Neural cell (in vitro differentiated cells): ENCODE data around the gene KLKB1. TPM values are rescaled to one million over a fixed set of nuclear protein-coding genes. Genes with fewer than 3 reads are reported as not detected.

Experiments used
- H2AFZ ChIP-seq: fragments of 200-600, 300-800 bp; sonication (generic), shearing (Covaris generic); 2 replicates; pipeline ENCODE4 v1.6.0; 2014; ENCODE audit warnings: low read depth, mild to moderate bottlenecking, antibody characterized with exemption, low read length, moderate library complexity
- H3F3A ChIP-seq: fragments of 200-600 bp; shearing (Covaris generic); 2 replicates; pipeline ENCODE4 v1.6.1; 2016; ENCODE audit warnings: mild to moderate bottlenecking, moderate library complexity, mixed read lengths, antibody characterized with exemption, low read length; ENCODE audit not compliant: insufficient read depth, poor library complexity, severe bottlenecking
- H3K27ac ChIP-seq: fragments of 200-600, 300-800 bp; sonication (generic), shearing (Covaris generic); 2 replicates; pipeline ENCODE4 v1.5.1; 2014; ENCODE audit warnings: mild to moderate bottlenecking, low read length, moderate library complexity
- H3K27me3 ChIP-seq: fragments of 300-800, 200-600 bp; sonication (generic), shearing (Covaris generic); 2 replicates; pipeline ENCODE4 v1.6.0; 2014; ENCODE audit warnings: mild to moderate bottlenecking, low read depth, low read length, moderate library complexity; ENCODE audit not compliant: insufficient read depth
- H3K36me3 ChIP-seq: fragments of 300-800, 200-600 bp; sonication (generic), shearing (Covaris generic); 2 replicates; pipeline ENCODE4 v1.5.1; 2014; ENCODE audit warnings: mild to moderate bottlenecking, antibody characterized with exemption, low read length, moderate library complexity; ENCODE audit not compliant: insufficient read depth
- H3K4me2 ChIP-seq: fragments of 300-800, 200-600 bp; sonication (generic), shearing (Covaris generic); 2 replicates; pipeline ENCODE4 v1.6.0; 2014; ENCODE audit warnings: mild to moderate bottlenecking, low read length
- H3K4me3 ChIP-seq: fragments of 300-800, 200-600 bp; sonication (generic), shearing (Covaris generic); 2 replicates; pipeline ENCODE4 v1.5.1; 2014; ENCODE audit warnings: mild to moderate bottlenecking, low read length, moderate library complexity
- H3K79me2 ChIP-seq: fragments of 200-600 bp; shearing (Covaris generic); replicated peaks from 2 replicates; pipeline ENCODE4 v1.6.0; 2014; ENCODE audit warnings: mild to moderate bottlenecking, low read length, moderate library complexity; ENCODE audit not compliant: insufficient read depth
- H3K9ac ChIP-seq: fragments of 300-800, 200-600 bp; sonication (generic), shearing (Covaris generic); 2 replicates; pipeline ENCODE4 v1.6.1; 2016; ENCODE audit warnings: mild to moderate bottlenecking, low read length, mixed read lengths
- H3K9me2 ChIP-seq: fragments of 200-600 bp; shearing (Covaris generic); 2 replicates; pipeline ENCODE4 v1.6.1; 2016; ENCODE audit warnings: mild to moderate bottlenecking, low read length, mixed read lengths; ENCODE audit not compliant: insufficient read depth
- H3K9me3 ChIP-seq: fragments of 200-600, 300-800 bp; sonication (generic), shearing (Covaris generic); 2 replicates; pipeline ENCODE4 v1.6.1; 2016; ENCODE audit warnings: mild to moderate bottlenecking, mixed run types, low read length, moderate library complexity, mixed read lengths
- H4K20me1 ChIP-seq: fragments of 200-600 bp; shearing (Covaris generic); 2 replicates; pipeline ENCODE4 v1.6.1; 2016; ENCODE audit warnings: mild to moderate bottlenecking, mixed run types; ENCODE audit not compliant: insufficient read depth
- CTCF ChIP-seq: fragments of 450-650 bp; IDR thresholded peaks from 2 replicates; pipeline ENCODE4 v1.5.1; 2014; ENCODE audit warnings: antibody characterized with exemption, mild to moderate bottlenecking, moderate library complexity; ENCODE audit not compliant: poor library complexity, severe bottlenecking
- EP300 ChIP-seq: fragments of 450-650 bp; conservative IDR thresholded peaks from 2 replicates; pipeline ENCODE4 v1.6.1; 2014; ENCODE audit warnings: antibody characterized with exemption, mild to moderate bottlenecking, moderate library complexity; ENCODE audit not compliant: poor library complexity, severe bottlenecking
- EZH2 ChIP-seq: fragments of 200-600, 300-800 bp; shearing (Covaris generic), sonication (generic); IDR thresholded peaks from 2 replicates; pipeline ENCODE4 v1.6.1; 2014; ENCODE audit warnings: antibody characterized with exemption, low read length, borderline replicate concordance, mild to moderate bottlenecking; ENCODE audit not compliant: insufficient read depth, poor library complexity, severe bottlenecking
- MXI1 ChIP-seq: fragments of 450-650 bp; conservative IDR thresholded peaks from 2 replicates; pipeline ENCODE4 v1.6.1; 2014; ENCODE audit warnings: antibody characterized with exemption, mild to moderate bottlenecking; ENCODE audit not compliant: poor library complexity, severe bottlenecking
- POLR2AphosphoS5 ChIP-seq: IDR thresholded peaks from 2 replicates; pipeline ENCODE4 v1.6.1; 2012
- RAD21 ChIP-seq: fragments of 450-650 bp; conservative IDR thresholded peaks from 2 replicates; pipeline ENCODE4 v1.6.1; 2014; ENCODE audit warnings: antibody characterized with exemption, mild to moderate bottlenecking, moderate library complexity
- REST ChIP-seq: IDR thresholded peaks from 2 replicates; pipeline ENCODE4 v1.6.1; 2012; ENCODE audit warnings: borderline replicate concordance
- SMC3 ChIP-seq: fragments of 450-650 bp; conservative IDR thresholded peaks from 2 replicates; pipeline ENCODE4 v1.6.1; 2014; ENCODE audit warnings: antibody characterized with exemption, mild to moderate bottlenecking, moderate library complexity; ENCODE audit not compliant: poor library complexity
- TAF1 ChIP-seq: IDR thresholded peaks from 2 replicates; pipeline ENCODE4 v1.6.1; 2012; ENCODE audit warnings: low read depth
- polyA plus RNA-seq: library from polyadenylated mRNA; depleted of rRNA; stranded (reverse); fragments of >200 nt; gene quantifications from 2 replicates; pipeline ENCODE4 v1.2.3, GENCODE V29; 2014

The KLKB1 gene
- polyA plus RNA-seq, 1 donor from 2014 or later: not detected

GRCh38 chr4:186265683-186266652 is 38.7 kb downstream of the KLKB1 start, which contains the start of gene F11:
Gene F11, plus strand, starts transcription at chr4:186266189. Its CDS starts 948 bp downstream, at chr4:186267137.
- no peak within 1 kb of the TSS for H3K27ac ChIP-seq
- H3K79me2 ChIP-seq: no peaks in the 10 kb centered on the region
- no peak within 1 kb of the TSS for H3K4me2 ChIP-seq
- H3K4me3 ChIP-seq: peak within 1 kb of the TSS; percentile 17
- no peaks in the 10 kb centered on the region for H3K36me3 ChIP-seq
- H3K9me2 ChIP-seq: no peaks in the 10 kb centered on the region
- H2AFZ ChIP-seq: no peak within 1 kb of the TSS
- no peak for TF ChIP-seq SMC3
- no peak for TF ChIP-seq MXI1
- no peak for TF ChIP-seq REST
- TF ChIP-seq CTCF: no peak
- no peak for TF ChIP-seq TAF1
- TF ChIP-seq EZH2: no peak
- TF ChIP-seq EP300: no peak
- TF ChIP-seq RAD21: no peak
- TF ChIP-seq POLR2AphosphoS5: no peak
- no peaks in the 10 kb centered on the region for H4K20me1 ChIP-seq
- no peaks in the 10 kb centered on the region for H3F3A ChIP-seq
- no peaks in the 10 kb centered on the region for H3K9me3 ChIP-seq
- no peak within 1 kb of the TSS for H3K9ac ChIP-seq
- no peaks in the 10 kb centered on the region for H3K27me3 ChIP-seq

- Histone ChIP-seq H3K9ac (no peak overlapping the region), H3K4me2 (no peak overlapping the region), H2AFZ (no peak overlapping the region), H3F3A (no peaks in the 10 kb centered on the region), H3K9me2 (no peaks in the 10 kb centered on the region), H3K27ac (no peak overlapping the region), H3K79me2 (no peaks in the 10 kb centered on the region), H4K20me1 (no peaks in the 10 kb centered on the region), H3K4me3 (peak overlapping the region; percentile 17), H3K9me3 (no peaks in the 10 kb centered on the region), H3K36me3 (no peaks in the 10 kb centered on the region), H3K27me3 (no peaks in the 10 kb centered on the region)
- no peak for TF ChIP-seq EP300
- TF ChIP-seq EZH2: no peak
- no peak for TF ChIP-seq POLR2AphosphoS5
- no peak for TF ChIP-seq CTCF
- no peak for TF ChIP-seq RAD21
- TF ChIP-seq TAF1: no peak
- no peak for TF ChIP-seq REST
- no peak for TF ChIP-seq MXI1
- no peak for TF ChIP-seq SMC3
Observed at GRCh38 chr4:186266729-186267456, 39.6 kb downstream of the KLKB1 start.
